HTR-8/SVneo (cell line): ENCODE data around the gene PPIB.
A peak's percentile ranks its signal among the peaks of the same experiment; 100 is the strongest.

ENCODE experiments used
- DNase-seq: peaks from one replicate; pipeline ENCODE4 v3.0.0; 2011; ENCODE audit warnings: low spot score, mixed read lengths; ENCODE audit not compliant: insufficient read length
- FAIRE-seq: peaks from 2 replicates; lab custom pipeline; 2011; peaks lifted over from hg19 to GRCh38; lab: Jason Lieb, UNC

The PPIB gene

DNA sequence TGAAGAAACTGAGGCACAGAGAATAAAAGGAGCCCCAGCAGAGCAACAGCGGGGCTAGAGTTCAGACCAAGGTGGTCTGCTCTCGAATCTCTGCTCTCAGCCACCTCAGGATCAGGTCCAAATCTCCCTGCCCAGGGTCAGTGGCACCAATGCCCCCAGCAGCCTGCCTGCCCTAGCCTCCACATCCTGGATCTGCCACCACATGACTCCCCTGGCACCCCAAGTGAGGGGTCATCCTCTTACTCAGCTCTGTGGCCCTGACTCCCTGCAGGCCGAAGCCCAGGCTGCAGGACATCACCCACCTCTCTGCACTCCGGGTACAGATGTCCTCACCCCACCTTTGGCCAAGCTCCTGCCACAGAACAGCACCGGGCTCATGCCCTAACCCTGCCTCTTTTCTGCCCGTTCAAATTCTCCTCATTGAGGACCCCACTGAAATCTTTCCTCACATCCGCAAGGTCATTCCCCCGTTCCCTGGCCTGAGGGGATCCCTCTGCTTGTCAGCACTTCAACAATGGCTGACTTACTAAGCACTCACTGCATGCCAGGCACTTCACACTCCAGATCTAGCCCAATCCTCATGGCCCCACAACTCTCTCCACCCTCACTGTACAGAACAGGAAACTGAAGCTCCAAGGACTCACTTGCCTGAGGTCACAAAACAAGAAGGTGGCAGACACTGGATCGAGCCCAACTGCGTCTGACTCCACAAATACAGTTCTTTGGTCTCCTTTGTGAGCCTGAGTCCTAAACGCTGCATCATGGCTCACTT is 4.3 kb downstream of the PPIB start:
- FAIRE-seq (no peak), DNase-seq (no peak)

- DNase-seq (no peak), FAIRE-seq (no peak)
Measured at GRCh38 chr15:64157599-64158125, 5.2 kb downstream of the PPIB start.

- DNase-seq (no peak), FAIRE-seq (no peak)
Measured at GRCh38 chr15:64156652-64157331, 6.0 kb downstream of the PPIB start.

- FAIRE-seq = no peak
Measured at GRCh38 chr15:64155802-64156651, 6.8 kb downstream of the PPIB start.

GRCh38 chr15:64153480-64154367 is 9.1 kb downstream of the PPIB start:
- FAIRE-seq = peak; percentile 49
- DNase-seq = peak; percentile 92

More at GRCh38 chr15:64155802-64156651, 6.8 kb downstream of the PPIB start:
- DNase-seq = no peak

- FAIRE-seq = no peak
- DNase-seq = no peak
Measured at GRCh38 chr15:64152507-64153387, 10.1 kb downstream of the PPIB start.

- DNase-seq (no peak), FAIRE-seq (no peak)
Measured at GRCh38 chr15:64151727-64152506, 10.9 kb downstream of the PPIB start, which contains the start of gene SNX22. Gene SNX22, plus strand, starts transcription at chr15:64151731. Its CDS starts 45 bp downstream, at chr15:64151776.

GRCh38 chr15:64149893-64150578 is 12.8 kb downstream of the PPIB start:
- DNase-seq (no peak), FAIRE-seq (no peak)

- FAIRE-seq = no peak
- DNase-seq = no peak
Measured at GRCh38 chr15:64149424-64149823, 13.4 kb downstream of the PPIB start.

DNA sequence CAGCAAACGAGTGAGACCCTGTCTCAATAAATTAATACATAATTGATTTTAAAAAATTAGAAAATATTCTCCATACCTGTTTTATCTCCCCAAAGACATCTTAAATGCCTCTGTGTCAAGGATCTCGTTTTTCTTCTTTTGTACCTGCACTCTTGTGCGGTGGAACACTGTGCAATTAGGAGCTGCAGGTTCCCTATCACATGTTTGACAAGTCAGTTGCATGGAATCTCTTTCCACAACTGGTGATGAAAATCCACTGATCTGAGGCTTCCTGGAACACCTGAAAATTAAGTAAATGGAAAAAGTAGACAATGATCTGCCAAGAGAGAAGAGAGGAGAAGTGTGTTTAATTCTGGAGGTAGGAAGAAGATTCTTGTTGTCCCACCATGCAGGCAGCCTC is 14.2 kb downstream of the PPIB start:
- FAIRE-seq = no peak
- DNase-seq = no peak

- no peak for DNase-seq
- FAIRE-seq = no peak
Measured at GRCh38 chr15:64148168-64148567, 14.7 kb downstream of the PPIB start.

DNA sequence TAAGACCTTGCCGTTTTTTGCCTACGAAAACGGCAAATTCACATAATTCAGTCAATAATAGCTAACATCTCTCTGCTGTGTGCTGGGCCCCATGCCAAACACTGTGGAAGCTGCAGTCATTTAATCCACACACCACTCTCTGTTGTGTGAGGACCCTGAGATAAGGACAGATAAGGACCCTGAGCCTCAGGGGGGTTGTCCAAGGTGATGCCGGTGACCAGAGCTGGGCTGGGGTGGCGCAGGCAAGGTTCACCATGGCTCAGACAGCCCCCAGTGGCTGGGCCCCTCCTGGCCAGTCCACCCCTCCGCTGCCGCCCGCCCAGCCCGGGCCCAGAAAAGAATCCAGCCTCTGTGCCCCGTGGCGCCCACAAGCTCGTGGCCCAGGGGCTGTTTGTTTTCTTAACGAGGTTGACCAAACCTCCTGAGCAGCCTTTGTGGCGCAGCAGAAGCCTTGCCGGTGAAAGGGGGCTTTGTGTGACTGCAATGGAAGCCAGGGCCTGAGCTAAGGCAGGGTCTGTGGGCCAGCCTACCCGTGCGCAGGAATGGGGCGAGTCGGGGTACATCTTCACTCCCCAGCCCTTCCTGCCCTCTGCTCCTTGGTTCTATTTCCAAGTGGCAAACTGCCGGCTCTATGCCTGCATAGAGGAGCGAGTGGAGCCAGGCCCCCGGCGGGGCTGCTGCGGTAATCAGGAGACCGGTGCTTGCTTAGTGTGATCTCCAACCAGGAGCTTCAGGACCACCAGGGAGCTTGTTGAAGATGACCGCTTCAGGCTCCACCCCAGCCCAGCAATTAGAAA is 15.7 kb downstream of the PPIB start:
- DNase-seq (no peak), FAIRE-seq (no peak)

- DNase-seq (no peak), FAIRE-seq (no peak)
Measured at GRCh38 chr15:64146520-64146884, 16.3 kb downstream of the PPIB start.

- FAIRE-seq = no peak
- no peak for DNase-seq
Measured at GRCh38 chr15:64146041-64146440, 16.8 kb downstream of the PPIB start.

DNA sequence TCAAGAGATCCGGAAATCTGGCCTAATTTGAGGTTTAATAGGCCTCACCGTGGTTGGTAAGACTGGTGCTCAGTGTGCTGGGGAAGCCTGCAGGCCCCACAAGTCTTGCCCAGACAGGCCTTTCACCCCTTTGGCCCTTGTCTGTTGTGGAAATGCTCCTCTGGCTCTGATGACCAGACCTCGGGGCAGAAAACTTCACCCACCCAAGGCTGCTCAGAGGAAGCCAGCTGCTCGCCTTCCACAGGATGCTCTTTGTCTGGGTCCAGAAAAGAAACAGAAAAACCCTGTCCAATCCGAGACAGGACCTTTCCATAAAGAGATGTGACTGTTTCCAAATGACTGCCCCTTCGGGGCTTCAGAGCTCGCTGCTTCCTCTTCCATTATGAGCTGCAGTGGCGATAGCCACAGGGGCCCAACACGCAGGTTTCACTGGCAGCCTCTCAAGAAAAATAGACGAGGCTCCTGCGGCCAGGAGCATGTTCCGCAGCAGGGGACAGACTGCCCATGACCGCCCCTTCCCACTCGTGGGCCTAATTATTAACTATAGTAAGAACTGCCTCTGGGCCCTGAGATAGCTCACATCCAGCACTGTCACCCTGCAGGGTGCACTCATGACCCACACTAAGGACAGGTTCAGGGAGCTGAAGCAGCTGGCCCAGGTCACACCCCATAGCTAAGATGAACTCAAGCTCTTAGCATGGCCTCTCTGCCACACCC is 18.1 kb downstream of the PPIB start:
- FAIRE-seq = no peak

DNA sequence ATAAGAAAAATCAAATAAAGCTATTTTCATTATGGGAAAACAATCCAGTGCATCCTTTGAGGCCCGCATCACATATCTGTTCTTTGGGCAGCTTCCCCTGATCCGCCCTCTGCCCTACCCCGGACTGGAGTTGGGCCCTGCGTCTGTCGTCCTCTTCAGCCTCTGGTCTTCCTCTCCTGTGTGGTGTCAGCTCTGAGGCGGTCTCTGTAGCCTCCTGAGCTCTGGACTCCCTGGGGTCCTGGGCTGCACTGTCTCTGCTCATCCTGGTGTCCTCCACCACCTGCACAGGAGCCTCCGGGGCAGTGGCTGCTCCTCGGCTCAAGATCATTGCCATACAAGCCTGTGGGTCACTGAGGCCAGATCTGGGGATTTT is 18.6 kb downstream of the PPIB start:
- no peak for FAIRE-seq
- DNase-seq = no peak

More for the DNA sequence above, 18.1 kb downstream of the PPIB start:
- no peak for DNase-seq
